SHP77 treated with DMSO at 0.1 percent for 48 hours (cell line): ENCODE measurements around the gene FAM171A1.
"Not testable (repeated sequence)": the region's sequence is repeated elsewhere in the genome, so short reads cannot be mapped to it uniquely, and the experiment has no call there.

ENCODE experiments used
- DNase-seq: peaks from one replicate; lab custom pipeline; 2025; lab: John Stamatoyannopoulos, UW

Gene FAM171A1

GRCh38 chr10:15316871-15317464 lies 54.1 kb downstream of the FAM171A1 start:
- DNase-seq = no peak

GRCh38 chr10:15316145-15316544 lies 54.9 kb downstream of the FAM171A1 start:
- no peak for DNase-seq

- no peak for DNase-seq
These were observed 55.8 kb downstream of the FAM171A1 start for GRCh38 chr10:15315286-15315685.

GRCh38 chr10:15314482-15315045 lies 56.5 kb downstream of the FAM171A1 start:
- DNase-seq = no peak

- DNase-seq = no peak
These were observed 57.2 kb downstream of the FAM171A1 start for GRCh38 chr10:15313843-15314242.

GRCh38 chr10:15313047-15313446 lies 58.0 kb downstream of the FAM171A1 start:
- no peak for DNase-seq

- DNase-seq = no peak
These were observed 59.4 kb downstream of the FAM171A1 start for GRCh38 chr10:15311569-15312280.

- DNase-seq = no peak
These were observed 60.1 kb downstream of the FAM171A1 start for GRCh38 chr10:15310776-15311568.

GRCh38 chr10:15309221-15309620 lies 61.9 kb downstream of the FAM171A1 start:
- DNase-seq = no peak

GRCh38 chr10:15306735-15307280 lies 64.3 kb downstream of the FAM171A1 start:
- no peak for DNase-seq

GRCh38 chr10:15305634-15306033 lies 65.5 kb downstream of the FAM171A1 start:
- no peak for DNase-seq

GRCh38 chr10:15305161-15305560 lies 65.9 kb downstream of the FAM171A1 start:
- no peak for DNase-seq

GRCh38 chr10:15302188-15302956 lies 68.7 kb downstream of the FAM171A1 start:
- DNase-seq = not testable (repeated sequence)

- no peak for DNase-seq
These were observed 70.4 kb downstream of the FAM171A1 start for GRCh38 chr10:15300697-15301096.

GRCh38 chr10:15300145-15300544 lies 70.9 kb downstream of the FAM171A1 start:
- DNase-seq = no peak

- DNase-seq = no peak
These were observed 74.4 kb downstream of the FAM171A1 start for GRCh38 chr10:15296701-15297100.

GRCh38 chr10:15295537-15296325 lies 75.4 kb downstream of the FAM171A1 start:
- no peak for DNase-seq

GRCh38 chr10:15293862-15294842 lies 76.9 kb downstream of the FAM171A1 start:
- no peak for DNase-seq

- DNase-seq = no peak
These were observed 80.4 kb downstream of the FAM171A1 start for GRCh38 chr10:15290671-15291070.

- no peak for DNase-seq
These were observed 80.9 kb downstream of the FAM171A1 start for GRCh38 chr10:15290150-15290549.
